Measurements from ENCODE around the gene RAPGEF3.

Gene RAPGEF3

GRCh38 chr12:47707905-47708543 lies 50.7 kb downstream of the RAPGEF3 start:
- Histone ChIP-seq H3K4me3 (ENCODE audit: low read depth in 1 of 2, low read length in 2 of 2) (no peak overlapping the region), H3K9ac (ENCODE audit: low read length) (no peak overlapping the region), H3K27ac (ENCODE audit: low read depth, low read length) (no peak overlapping the region), H3K4me1 (ENCODE audit: insufficient read depth, low read length) (peaks cover 18% of the 10 kb centered on the region), H3K36me3 (ENCODE audit: insufficient read depth, low read length) (no peaks in the 10 kb centered on the region), H3K9me3 (ENCODE audit: low read length) (no peaks in the 10 kb centered on the region), H3K27me3 (ENCODE audit: control insufficient read depth in 1 of 2, insufficient read depth in 2 of 2, low read length in 2 of 2) (no peaks in the 10 kb centered on the region)

- no peaks in the 10 kb centered on the region for H3K27me3 ChIP-seq (ENCODE audit: control insufficient read depth in 1 of 2, insufficient read depth in 2 of 2, low read length in 2 of 2)
- no peak overlapping the region for H3K27ac ChIP-seq (ENCODE audit: low read depth, low read length)
- H3K4me1 ChIP-seq (ENCODE audit: insufficient read depth, low read length), result peaks cover 18% of the 10 kb centered on the region
- no peak overlapping the region for H3K4me3 ChIP-seq (ENCODE audit: low read depth in 1 of 2, low read length in 2 of 2)
- no peaks in the 10 kb centered on the region for H3K9me3 ChIP-seq (ENCODE audit: low read length)
- no peak overlapping the region for H3K9ac ChIP-seq (ENCODE audit: low read length)
- H3K36me3 ChIP-seq (ENCODE audit: insufficient read depth, low read length), result no peaks in the 10 kb centered on the region
Measured at GRCh38 chr12:47707355-47707754, 51.3 kb downstream of the RAPGEF3 start.

GRCh38 chr12:47705566-47706425 lies 52.9 kb downstream of the RAPGEF3 start, which contains the start of gene RPAP3:
TSS of gene RPAP3 (minus strand) at chr12:47706030. CDS start at chr12:47702840, 3,190 bp downstream.
- Histone ChIP-seq H3K4me1 (ENCODE audit: insufficient read depth, low read length) (peaks cover 18% of the 10 kb centered on the region), H3K4me3 (ENCODE audit: low read depth in 1 of 2, low read length in 2 of 2) (peak within 1 kb of the TSS; percentile 76 to 86), H3K27ac (ENCODE audit: low read depth, low read length) (peak within 1 kb of the TSS; percentile 81)

GRCh38 chr12:47705229-47705565 lies 53.5 kb downstream of the RAPGEF3 start:
- H3K27me3 ChIP-seq (ENCODE audit: control insufficient read depth in 1 of 2, insufficient read depth in 2 of 2, low read length in 2 of 2), result no peaks in the 10 kb centered on the region
- peak overlapping the region; percentile 76 to 86 for H3K4me3 ChIP-seq (ENCODE audit: low read depth in 1 of 2, low read length in 2 of 2)
- peaks cover 18% of the 10 kb centered on the region for H3K4me1 ChIP-seq (ENCODE audit: insufficient read depth, low read length)
- H3K9me3 ChIP-seq (ENCODE audit: low read length), result no peaks in the 10 kb centered on the region
- H3K27ac ChIP-seq (ENCODE audit: low read depth, low read length), result peak overlapping the region; percentile 81
- H3K9ac ChIP-seq (ENCODE audit: low read length), result peak overlapping the region; percentile 26
- H3K36me3 ChIP-seq (ENCODE audit: insufficient read depth, low read length), result peaks cover 5% of the 10 kb centered on the region

More at GRCh38 chr12:47705566-47706425, 52.9 kb downstream of the RAPGEF3 start, which contains the start of gene RPAP3:
- no peaks in the 10 kb centered on the region for H3K9me3 ChIP-seq (ENCODE audit: low read length)
- no peaks in the 10 kb centered on the region for H3K36me3 ChIP-seq (ENCODE audit: insufficient read depth, low read length)
- peak within 1 kb of the TSS; percentile 68 for H3K9ac ChIP-seq (ENCODE audit: low read length)
- no peaks in the 10 kb centered on the region for H3K27me3 ChIP-seq (ENCODE audit: control insufficient read depth in 1 of 2, insufficient read depth in 2 of 2, low read length in 2 of 2)

GRCh38 chr12:47704719-47705118 lies 54.0 kb downstream of the RAPGEF3 start:
- Histone ChIP-seq H3K9me3 (ENCODE audit: low read length) (no peaks in the 10 kb centered on the region), H3K4me3 (ENCODE audit: low read depth in 1 of 2, low read length in 2 of 2) (peak overlapping the region; percentile 76 to 86), H3K36me3 (ENCODE audit: insufficient read depth, low read length) (peaks cover 7% of the 10 kb centered on the region), H3K9ac (ENCODE audit: low read length) (peak overlapping the region; percentile 26), H3K27me3 (ENCODE audit: control insufficient read depth in 1 of 2, insufficient read depth in 2 of 2, low read length in 2 of 2) (no peaks in the 10 kb centered on the region), H3K27ac (ENCODE audit: low read depth, low read length) (no peak overlapping the region), H3K4me1 (ENCODE audit: insufficient read depth, low read length) (peaks cover 18% of the 10 kb centered on the region)

- H3K9me3 ChIP-seq (ENCODE audit: low read length), result no peaks in the 10 kb centered on the region
- H3K9ac ChIP-seq (ENCODE audit: low read length), result no peak overlapping the region
- H3K4me1 ChIP-seq (ENCODE audit: insufficient read depth, low read length), result peaks cover 7% of the 10 kb centered on the region
- H3K4me3 ChIP-seq (ENCODE audit: low read depth in 1 of 2, low read length in 2 of 2), result no peak overlapping the region
- peaks cover 13% of the 10 kb centered on the region for H3K36me3 ChIP-seq (ENCODE audit: insufficient read depth, low read length)
- no peak overlapping the region for H3K27ac ChIP-seq (ENCODE audit: low read depth, low read length)
- no peaks in the 10 kb centered on the region for H3K27me3 ChIP-seq (ENCODE audit: control insufficient read depth in 1 of 2, insufficient read depth in 2 of 2, low read length in 2 of 2)
Measured at GRCh38 chr12:47700263-47700662, 58.4 kb downstream of the RAPGEF3 start.

- Histone ChIP-seq H3K27me3 (ENCODE audit: control insufficient read depth in 1 of 2, insufficient read depth in 2 of 2, low read length in 2 of 2) (no peaks in the 10 kb centered on the region), H3K4me3 (ENCODE audit: low read depth in 1 of 2, low read length in 2 of 2) (no peak overlapping the region), H3K9ac (ENCODE audit: low read length) (no peak overlapping the region), H3K27ac (ENCODE audit: low read depth, low read length) (no peak overlapping the region), H3K36me3 (ENCODE audit: insufficient read depth, low read length) (peaks cover 14% of the 10 kb centered on the region), H3K4me1 (ENCODE audit: insufficient read depth, low read length) (no peaks in the 10 kb centered on the region), H3K9me3 (ENCODE audit: low read length) (no peaks in the 10 kb centered on the region)
Measured at GRCh38 chr12:47698631-47699030, 60.0 kb downstream of the RAPGEF3 start.

GRCh38 chr12:47698055-47698454 lies 60.6 kb downstream of the RAPGEF3 start:
- Histone ChIP-seq H3K36me3 (ENCODE audit: insufficient read depth, low read length) (peaks cover 17% of the 10 kb centered on the region), H3K9me3 (ENCODE audit: low read length) (no peaks in the 10 kb centered on the region), H3K27me3 (ENCODE audit: control insufficient read depth in 1 of 2, insufficient read depth in 2 of 2, low read length in 2 of 2) (no peaks in the 10 kb centered on the region), H3K4me1 (ENCODE audit: insufficient read depth, low read length) (no peaks in the 10 kb centered on the region), H3K4me3 (ENCODE audit: low read depth in 1 of 2, low read length in 2 of 2) (no peak overlapping the region), H3K9ac (ENCODE audit: low read length) (no peak overlapping the region), H3K27ac (ENCODE audit: low read depth, low read length) (no peak overlapping the region)

- Histone ChIP-seq H3K27me3 (ENCODE audit: control insufficient read depth in 1 of 2, insufficient read depth in 2 of 2, low read length in 2 of 2) (no peaks in the 10 kb centered on the region), H3K4me1 (ENCODE audit: insufficient read depth, low read length) (peaks cover 6% of the 10 kb centered on the region), H3K9ac (ENCODE audit: low read length) (no peak overlapping the region), H3K36me3 (ENCODE audit: insufficient read depth, low read length) (peaks cover 18% of the 10 kb centered on the region), H3K4me3 (ENCODE audit: low read depth in 1 of 2, low read length in 2 of 2) (no peak overlapping the region), H3K27ac (ENCODE audit: low read depth, low read length) (no peak overlapping the region), H3K9me3 (ENCODE audit: low read length) (no peaks in the 10 kb centered on the region)
Measured at GRCh38 chr12:47689215-47689614, 69.5 kb downstream of the RAPGEF3 start.

- peaks cover 14% of the 10 kb centered on the region for H3K36me3 ChIP-seq (ENCODE audit: insufficient read depth, low read length)
- no peaks in the 10 kb centered on the region for H3K9me3 ChIP-seq (ENCODE audit: low read length)
- H3K4me3 ChIP-seq (ENCODE audit: low read depth in 1 of 2, low read length in 2 of 2), result no peak overlapping the region
- H3K27me3 ChIP-seq (ENCODE audit: control insufficient read depth in 1 of 2, insufficient read depth in 2 of 2, low read length in 2 of 2), result no peaks in the 10 kb centered on the region
- H3K4me1 ChIP-seq (ENCODE audit: insufficient read depth, low read length), result peaks cover 6% of the 10 kb centered on the region
- no peak overlapping the region for H3K27ac ChIP-seq (ENCODE audit: low read depth, low read length)
- no peak overlapping the region for H3K9ac ChIP-seq (ENCODE audit: low read length)
Measured at GRCh38 chr12:47687636-47688035, 71.0 kb downstream of the RAPGEF3 start.

- Histone ChIP-seq H3K9ac (ENCODE audit: low read length) (no peak overlapping the region), H3K27me3 (ENCODE audit: control insufficient read depth in 1 of 2, insufficient read depth in 2 of 2, low read length in 2 of 2) (no peaks in the 10 kb centered on the region), H3K27ac (ENCODE audit: low read depth, low read length) (no peak overlapping the region), H3K4me1 (ENCODE audit: insufficient read depth, low read length) (peaks cover 6% of the 10 kb centered on the region), H3K4me3 (ENCODE audit: low read depth in 1 of 2, low read length in 2 of 2) (no peak overlapping the region), H3K36me3 (ENCODE audit: insufficient read depth, low read length) (peaks cover 14% of the 10 kb centered on the region), H3K9me3 (ENCODE audit: low read length) (no peaks in the 10 kb centered on the region)
Measured at GRCh38 chr12:47686645-47687240, 71.9 kb downstream of the RAPGEF3 start.

Measured in muscle layer of colon (tissue), 2 donors.